ENCODE results near the gene SLC7A1. TPM values are rescaled to one million over a fixed set of nuclear protein-coding genes. Genes with fewer than 3 reads are reported as not detected.

Gene SLC7A1
- total RNA-seq, 1 experiment from 2014 or later, result 84.5 TPM

DNA sequence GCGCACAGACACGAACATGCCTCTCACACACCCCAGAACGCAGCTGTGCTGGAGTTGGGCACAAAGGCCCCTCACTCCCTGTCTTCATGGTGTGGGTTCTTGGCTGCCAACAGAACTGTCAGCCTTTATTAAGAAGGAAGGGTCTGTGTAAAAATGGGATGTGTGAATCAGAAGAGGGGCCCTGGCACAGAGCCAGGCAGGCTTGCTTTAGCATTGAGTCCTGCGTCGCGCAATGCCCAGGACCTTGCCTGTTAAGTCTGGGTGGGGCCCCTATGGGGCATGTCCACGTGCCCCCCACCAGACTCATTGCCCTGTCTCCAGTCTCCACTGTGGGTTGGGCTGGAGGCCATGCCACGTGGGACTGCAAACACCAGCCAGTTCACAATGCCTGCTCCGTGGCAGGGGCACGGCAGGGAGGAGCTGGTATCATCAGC is 84.8 kb downstream of the SLC7A1 start:
- no peaks in the 10 kb centered on the region for H3K27me3 Mint-ChIP-seq (ENCODE audit: low read depth)
- no peak overlapping the region for H3K4me3 Mint-ChIP-seq
- H3K4me1 Mint-ChIP-seq, result 0 out of 2 replicates have a peak, but pooled peaks cover 1% of the 10 kb centered on the region
- DNase-seq (ENCODE audit: low spot score) (no peak), ATAC-seq (no peak)
- H3K27ac Mint-ChIP-seq, result no peak overlapping the region
- H3K9me3 Mint-ChIP-seq, result no peaks in the 10 kb centered on the region
- CTCF ChIA-PET, result no interaction called here
- TF ChIP-seq, protein P1, sequence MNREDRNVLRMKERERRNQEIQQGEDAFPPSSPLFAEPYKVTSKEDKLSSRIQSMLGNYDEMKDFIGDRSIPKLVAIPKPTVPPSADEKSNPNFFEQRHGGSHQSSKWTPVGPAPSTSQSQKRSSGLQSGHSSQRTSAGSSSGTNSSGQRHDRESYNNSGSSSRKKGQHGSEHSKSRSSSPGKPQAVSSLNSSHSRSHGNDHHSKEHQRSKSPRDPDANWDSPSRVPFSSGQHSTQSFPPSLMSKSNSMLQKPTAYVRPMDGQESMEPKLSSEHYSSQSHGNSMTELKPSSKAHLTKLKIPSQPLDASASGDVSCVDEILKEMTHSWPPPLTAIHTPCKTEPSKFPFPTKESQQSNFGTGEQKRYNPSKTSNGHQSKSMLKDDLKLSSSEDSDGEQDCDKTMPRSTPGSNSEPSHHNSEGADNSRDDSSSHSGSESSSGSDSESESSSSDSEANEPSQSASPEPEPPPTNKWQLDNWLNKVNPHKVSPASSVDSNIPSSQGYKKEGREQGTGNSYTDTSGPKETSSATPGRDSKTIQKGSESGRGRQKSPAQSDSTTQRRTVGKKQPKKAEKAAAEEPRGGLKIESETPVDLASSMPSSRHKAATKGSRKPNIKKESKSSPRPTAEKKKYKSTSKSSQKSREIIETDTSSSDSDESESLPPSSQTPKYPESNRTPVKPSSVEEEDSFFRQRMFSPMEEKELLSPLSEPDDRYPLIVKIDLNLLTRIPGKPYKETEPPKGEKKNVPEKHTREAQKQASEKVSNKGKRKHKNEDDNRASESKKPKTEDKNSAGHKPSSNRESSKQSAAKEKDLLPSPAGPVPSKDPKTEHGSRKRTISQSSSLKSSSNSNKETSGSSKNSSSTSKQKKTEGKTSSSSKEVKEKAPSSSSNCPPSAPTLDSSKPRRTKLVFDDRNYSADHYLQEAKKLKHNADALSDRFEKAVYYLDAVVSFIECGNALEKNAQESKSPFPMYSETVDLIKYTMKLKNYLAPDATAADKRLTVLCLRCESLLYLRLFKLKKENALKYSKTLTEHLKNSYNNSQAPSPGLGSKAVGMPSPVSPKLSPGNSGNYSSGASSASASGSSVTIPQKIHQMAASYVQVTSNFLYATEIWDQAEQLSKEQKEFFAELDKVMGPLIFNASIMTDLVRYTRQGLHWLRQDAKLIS (CRISPR knock-in tag; IDR thresholded peaks at IDR 0.05; ENCODE audit: borderline replicate concordance), result no peak
- TF ChIP-seq NFYB (CRISPR knock-in tag; conservative IDR thresholded peaks at IDR 0.05; ENCODE audit: low read depth), result no peak
- POLR2A ChIA-PET, result interaction anchor here (0.8 kb wide), 1 partner anchor 8 kb away, joined by 3 read pairs; no protein-coding TSS in a partner anchor
- H3K36me3 Mint-ChIP-seq, result peaks cover 22% of the 10 kb centered on the region

DNA sequence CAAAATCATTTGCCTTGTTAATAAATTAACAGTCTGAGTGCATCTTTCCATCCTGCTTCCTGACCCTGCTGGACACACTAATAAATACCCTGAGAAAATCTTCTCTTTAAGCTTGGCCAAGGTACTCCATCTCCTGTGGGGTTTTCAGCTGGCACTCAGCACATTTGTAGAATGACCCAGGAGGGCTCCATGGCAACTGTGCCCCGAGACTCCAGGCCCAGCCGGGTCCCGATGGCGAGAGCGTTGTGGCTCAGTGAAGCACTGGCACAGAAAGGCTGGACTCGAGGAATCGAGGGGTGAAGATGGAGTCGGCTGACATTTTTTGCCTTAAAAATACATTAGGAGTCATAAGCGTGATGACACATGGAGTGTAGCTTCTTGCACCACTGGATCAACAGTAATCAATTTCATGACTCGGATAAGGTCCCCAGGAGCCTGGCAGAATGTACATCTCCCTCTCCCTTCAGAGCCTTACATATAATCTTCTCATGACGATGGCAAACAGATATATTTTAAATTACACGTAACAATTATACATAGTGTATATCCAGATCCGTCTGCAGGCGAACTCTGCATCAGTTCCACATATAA is 85.4 kb downstream of the SLC7A1 start:
- H3K9me3 Mint-ChIP-seq, result no peaks in the 10 kb centered on the region
- H3K4me1 Mint-ChIP-seq, result 0 out of 2 replicates have a peak, but pooled peaks cover 4% of the 10 kb centered on the region
- DNase-seq (ENCODE audit: low spot score), result no peak
- peaks cover 21% of the 10 kb centered on the region for H3K36me3 Mint-ChIP-seq
- no peak overlapping the region for H3K4me3 Mint-ChIP-seq
- POLR2A ChIA-PET, result interaction anchor here (0.8 kb wide), 1 partner anchor 8 kb away, joined by 3 read pairs; no protein-coding TSS in a partner anchor
- ATAC-seq, result no peak
- H3K27me3 Mint-ChIP-seq (ENCODE audit: low read depth), result no peaks in the 10 kb centered on the region
- CTCF ChIA-PET, result interaction anchor here (2.2 kb wide), 1 partner anchor 17 kb away, joined by 14 read pairs; no protein-coding TSS in a partner anchor
- no peak overlapping the region for H3K27ac Mint-ChIP-seq
- TF ChIP-seq, protein P2, sequence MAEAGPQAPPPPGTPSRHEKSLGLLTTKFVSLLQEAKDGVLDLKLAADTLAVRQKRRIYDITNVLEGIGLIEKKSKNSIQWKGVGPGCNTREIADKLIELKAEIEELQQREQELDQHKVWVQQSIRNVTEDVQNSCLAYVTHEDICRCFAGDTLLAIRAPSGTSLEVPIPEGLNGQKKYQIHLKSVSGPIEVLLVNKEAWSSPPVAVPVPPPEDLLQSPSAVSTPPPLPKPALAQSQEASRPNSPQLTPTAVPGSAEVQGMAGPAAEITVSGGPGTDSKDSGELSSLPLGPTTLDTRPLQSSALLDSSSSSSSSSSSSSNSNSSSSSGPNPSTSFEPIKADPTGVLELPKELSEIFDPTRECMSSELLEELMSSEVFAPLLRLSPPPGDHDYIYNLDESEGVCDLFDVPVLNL (CRISPR knock-in tag; IDR thresholded peaks at IDR 0.05; ENCODE audit: borderline replicate concordance, low read depth), result no peak
- TF ChIP-seq, protein P3, sequence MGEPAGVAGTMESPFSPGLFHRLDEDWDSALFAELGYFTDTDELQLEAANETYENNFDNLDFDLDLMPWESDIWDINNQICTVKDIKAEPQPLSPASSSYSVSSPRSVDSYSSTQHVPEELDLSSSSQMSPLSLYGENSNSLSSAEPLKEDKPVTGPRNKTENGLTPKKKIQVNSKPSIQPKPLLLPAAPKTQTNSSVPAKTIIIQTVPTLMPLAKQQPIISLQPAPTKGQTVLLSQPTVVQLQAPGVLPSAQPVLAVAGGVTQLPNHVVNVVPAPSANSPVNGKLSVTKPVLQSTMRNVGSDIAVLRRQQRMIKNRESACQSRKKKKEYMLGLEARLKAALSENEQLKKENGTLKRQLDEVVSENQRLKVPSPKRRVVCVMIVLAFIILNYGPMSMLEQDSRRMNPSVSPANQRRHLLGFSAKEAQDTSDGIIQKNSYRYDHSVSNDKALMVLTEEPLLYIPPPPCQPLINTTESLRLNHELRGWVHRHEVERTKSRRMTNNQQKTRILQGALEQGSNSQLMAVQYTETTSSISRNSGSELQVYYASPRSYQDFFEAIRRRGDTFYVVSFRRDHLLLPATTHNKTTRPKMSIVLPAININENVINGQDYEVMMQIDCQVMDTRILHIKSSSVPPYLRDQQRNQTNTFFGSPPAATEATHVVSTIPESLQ (CRISPR knock-in tag; IDR thresholded peaks at IDR 0.05), result no peak
- TF ChIP-seq, protein P4, sequence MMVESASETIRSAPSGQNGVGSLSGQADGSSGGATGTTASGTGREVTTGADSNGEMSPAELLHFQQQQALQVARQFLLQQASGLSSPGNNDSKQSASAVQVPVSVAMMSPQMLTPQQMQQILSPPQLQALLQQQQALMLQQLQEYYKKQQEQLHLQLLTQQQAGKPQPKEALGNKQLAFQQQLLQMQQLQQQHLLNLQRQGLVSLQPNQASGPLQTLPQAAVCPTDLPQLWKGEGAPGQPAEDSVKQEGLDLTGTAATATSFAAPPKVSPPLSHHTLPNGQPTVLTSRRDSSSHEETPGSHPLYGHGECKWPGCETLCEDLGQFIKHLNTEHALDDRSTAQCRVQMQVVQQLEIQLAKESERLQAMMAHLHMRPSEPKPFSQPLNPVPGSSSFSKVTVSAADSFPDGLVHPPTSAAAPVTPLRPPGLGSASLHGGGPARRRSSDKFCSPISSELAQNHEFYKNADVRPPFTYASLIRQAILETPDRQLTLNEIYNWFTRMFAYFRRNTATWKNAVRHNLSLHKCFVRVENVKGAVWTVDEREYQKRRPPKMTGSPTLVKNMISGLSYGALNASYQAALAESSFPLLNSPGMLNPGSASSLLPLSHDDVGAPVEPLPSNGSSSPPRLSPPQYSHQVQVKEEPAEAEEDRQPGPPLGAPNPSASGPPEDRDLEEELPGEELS (CRISPR knock-in tag; IDR thresholded peaks at IDR 0.05), result no peak
- TF ChIP-seq, protein P5, sequence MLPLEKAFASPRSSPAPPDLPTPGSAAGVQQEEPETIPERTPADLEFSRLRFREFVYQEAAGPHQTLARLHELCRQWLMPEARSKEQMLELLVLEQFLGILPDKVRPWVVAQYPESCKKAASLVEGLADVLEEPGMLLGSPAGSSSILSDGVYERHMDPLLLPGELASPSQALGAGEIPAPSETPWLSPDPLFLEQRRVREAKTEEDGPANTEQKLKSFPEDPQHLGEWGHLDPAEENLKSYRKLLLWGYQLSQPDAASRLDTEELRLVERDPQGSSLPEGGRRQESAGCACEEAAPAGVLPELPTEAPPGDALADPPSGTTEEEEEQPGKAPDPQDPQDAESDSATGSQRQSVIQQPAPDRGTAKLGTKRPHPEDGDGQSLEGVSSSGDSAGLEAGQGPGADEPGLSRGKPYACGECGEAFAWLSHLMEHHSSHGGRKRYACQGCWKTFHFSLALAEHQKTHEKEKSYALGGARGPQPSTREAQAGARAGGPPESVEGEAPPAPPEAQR (CRISPR knock-in tag; IDR thresholded peaks at IDR 0.05), result no peak
- TF ChIP-seq IRF2 (CRISPR knock-in tag; IDR thresholded peaks at IDR 0.05; ENCODE audit: borderline replicate concordance, low read depth) (no peak), ATF1 (CRISPR knock-in tag; IDR thresholded peaks at IDR 0.05) (no peak), ESRRA (CRISPR knock-in tag; IDR thresholded peaks at IDR 0.05; ENCODE audit: borderline replicate concordance) (no peak)

Measured in WTC11 (cell line).